ENCODE results near the gene LMAN2L. TPM values are rescaled to one million over a fixed set of nuclear protein-coding genes. Genes with fewer than 3 reads are reported as not detected.

The LMAN2L gene
- total RNA-seq, 1 donor from 2014 or later, result 15.3 TPM

- DNase-seq (ENCODE audit: low spot score), result no peak
- Mint-ChIP-seq H3K27me3 (ENCODE audit: low read depth) (peaks cover 6% of the 10 kb centered on the region), H3K4me3 (ENCODE audit: unreplicated experiment) (no peak overlapping the region), H3K36me3 (ENCODE audit: low read depth) (no peaks in the 10 kb centered on the region), H3K27ac (ENCODE audit: unreplicated experiment) (no peak overlapping the region), H3K9me3 (ENCODE audit: low read depth) (no peaks in the 10 kb centered on the region), H3K4me1 (ENCODE audit: low read depth) (peaks cover 2% of the 10 kb centered on the region)
- no peak for TF ChIP-seq CTCF (IDR thresholded peaks at IDR 0.05)
Measured at GRCh38 chr2:96685577-96686459, 54.0 kb downstream of the LMAN2L start.

- Mint-ChIP-seq H3K27ac (ENCODE audit: unreplicated experiment) (no peak overlapping the region), H3K27me3 (ENCODE audit: low read depth) (peaks cover 6% of the 10 kb centered on the region), H3K36me3 (ENCODE audit: low read depth) (no peaks in the 10 kb centered on the region), H3K4me1 (ENCODE audit: low read depth) (peaks cover 9% of the 10 kb centered on the region), H3K9me3 (ENCODE audit: low read depth) (no peaks in the 10 kb centered on the region), H3K4me3 (ENCODE audit: unreplicated experiment) (no peak overlapping the region)
- no peak for DNase-seq (ENCODE audit: low spot score)
- TF ChIP-seq CTCF (IDR thresholded peaks at IDR 0.05), result no peak
Measured at GRCh38 chr2:96684883-96685576, 54.8 kb downstream of the LMAN2L start.

- Mint-ChIP-seq H3K9me3 (ENCODE audit: low read depth) (no peaks in the 10 kb centered on the region), H3K36me3 (ENCODE audit: low read depth) (no peaks in the 10 kb centered on the region), H3K27ac (ENCODE audit: unreplicated experiment) (no peak overlapping the region), H3K27me3 (ENCODE audit: low read depth) (peaks cover 8% of the 10 kb centered on the region), H3K4me3 (ENCODE audit: unreplicated experiment) (no peak overlapping the region), H3K4me1 (ENCODE audit: low read depth) (peaks cover 16% of the 10 kb centered on the region)
- no peak for DNase-seq (ENCODE audit: low spot score)
- no peak for TF ChIP-seq CTCF (IDR thresholded peaks at IDR 0.05)
Measured at GRCh38 chr2:96683972-96684820, 55.7 kb downstream of the LMAN2L start.

GRCh38 chr2:96683307-96683706 lies 56.6 kb downstream of the LMAN2L start:
- no peak for DNase-seq (ENCODE audit: low spot score)
- no peaks in the 10 kb centered on the region for H3K36me3 Mint-ChIP-seq (ENCODE audit: low read depth)
- peaks cover 16% of the 10 kb centered on the region for H3K4me1 Mint-ChIP-seq (ENCODE audit: low read depth)
- peaks cover 8% of the 10 kb centered on the region for H3K27me3 Mint-ChIP-seq (ENCODE audit: low read depth)
- no peak for TF ChIP-seq CTCF (IDR thresholded peaks at IDR 0.05)
- no peak overlapping the region for H3K27ac Mint-ChIP-seq (ENCODE audit: unreplicated experiment)
- H3K4me3 Mint-ChIP-seq (ENCODE audit: unreplicated experiment), result no peak overlapping the region
- H3K9me3 Mint-ChIP-seq (ENCODE audit: low read depth), result no peaks in the 10 kb centered on the region

GRCh38 chr2:96681540-96681939 lies 58.3 kb downstream of the LMAN2L start:
- no peak for TF ChIP-seq CTCF (IDR thresholded peaks at IDR 0.05)
- Mint-ChIP-seq H3K4me1 (ENCODE audit: low read depth) (peaks cover 16% of the 10 kb centered on the region), H3K27me3 (ENCODE audit: low read depth) (peaks cover 8% of the 10 kb centered on the region), H3K4me3 (ENCODE audit: unreplicated experiment) (no peak overlapping the region), H3K9me3 (ENCODE audit: low read depth) (no peaks in the 10 kb centered on the region), H3K27ac (ENCODE audit: unreplicated experiment) (no peak overlapping the region), H3K36me3 (ENCODE audit: low read depth) (no peaks in the 10 kb centered on the region)
- no peak for DNase-seq (ENCODE audit: low spot score)

All from chondrocyte (in vitro differentiated cells).